ENCODE measurements around the gene DIPK1B.
A peak's percentile ranks its signal among the peaks of the same experiment; 100 is the strongest.
"Not testable (repeated sequence)": the region's sequence is repeated elsewhere in the genome, so short reads cannot be mapped to it uniquely, and the experiment has no call there.

Gene DIPK1B

DNA sequence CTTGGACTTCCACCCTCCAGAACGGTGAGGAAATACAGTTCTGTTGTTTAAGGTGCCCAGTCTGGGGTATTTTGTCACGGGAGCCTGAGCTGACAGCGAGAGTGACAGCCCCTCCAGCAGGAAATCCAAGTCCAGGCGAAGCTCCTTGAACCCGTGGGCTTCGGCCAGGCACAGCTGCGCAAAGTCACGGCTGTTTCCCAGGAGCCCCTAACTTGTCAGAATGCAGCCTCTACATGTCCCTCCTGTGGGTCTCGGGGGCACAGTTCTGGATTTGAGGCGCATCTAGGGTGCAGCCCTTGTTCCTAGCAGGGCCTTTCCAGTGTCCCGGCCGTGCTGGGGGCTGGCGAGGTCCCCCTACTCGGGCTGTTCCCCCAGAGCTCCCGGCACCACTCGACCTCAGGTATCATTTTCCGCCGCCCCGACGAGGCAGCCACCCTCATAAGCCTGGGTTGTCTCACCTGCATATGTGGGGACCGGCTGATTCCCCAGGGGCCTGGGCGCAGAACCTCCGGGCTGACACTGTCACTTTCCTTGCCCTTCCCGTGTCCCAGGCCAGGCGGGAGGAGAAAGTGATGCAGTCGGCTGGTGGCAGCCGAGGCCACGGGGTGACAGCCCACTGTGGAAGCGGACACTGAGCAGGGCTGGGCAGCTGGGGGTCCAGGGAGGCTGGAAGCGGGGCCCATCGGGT, 41.1 kb downstream of the DIPK1B start:
- no peak for DNase-seq (ENCODE audit: low read depth in 2 of 2)

DNA sequence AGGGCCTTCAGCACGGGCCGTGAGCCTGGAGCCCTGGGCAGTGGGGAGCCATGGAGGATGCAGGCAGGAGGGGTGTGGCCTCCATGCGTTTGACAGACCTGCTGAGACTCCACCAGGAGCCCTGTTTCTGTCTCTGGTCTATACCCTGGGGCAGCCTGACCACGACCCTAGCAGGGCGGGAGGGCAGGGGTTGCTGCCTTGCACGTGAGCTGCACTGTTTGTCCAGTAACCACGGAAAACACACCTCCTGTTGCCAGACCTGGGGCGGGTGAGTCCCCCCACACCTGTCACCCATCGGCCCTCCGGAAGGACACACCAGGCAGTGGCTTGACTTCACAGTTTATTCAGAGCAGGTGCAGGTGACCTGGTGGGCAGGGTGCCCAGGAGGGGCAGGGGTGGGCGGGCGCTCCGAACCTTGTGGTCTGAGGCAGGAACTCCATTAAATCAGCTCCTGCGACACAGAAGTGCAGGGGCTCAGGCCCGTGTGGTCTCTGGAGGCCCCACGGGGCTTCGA, 41.7 kb downstream of the DIPK1B start:
- no peak for DNase-seq (ENCODE audit: low read depth in 2 of 2)

DNA sequence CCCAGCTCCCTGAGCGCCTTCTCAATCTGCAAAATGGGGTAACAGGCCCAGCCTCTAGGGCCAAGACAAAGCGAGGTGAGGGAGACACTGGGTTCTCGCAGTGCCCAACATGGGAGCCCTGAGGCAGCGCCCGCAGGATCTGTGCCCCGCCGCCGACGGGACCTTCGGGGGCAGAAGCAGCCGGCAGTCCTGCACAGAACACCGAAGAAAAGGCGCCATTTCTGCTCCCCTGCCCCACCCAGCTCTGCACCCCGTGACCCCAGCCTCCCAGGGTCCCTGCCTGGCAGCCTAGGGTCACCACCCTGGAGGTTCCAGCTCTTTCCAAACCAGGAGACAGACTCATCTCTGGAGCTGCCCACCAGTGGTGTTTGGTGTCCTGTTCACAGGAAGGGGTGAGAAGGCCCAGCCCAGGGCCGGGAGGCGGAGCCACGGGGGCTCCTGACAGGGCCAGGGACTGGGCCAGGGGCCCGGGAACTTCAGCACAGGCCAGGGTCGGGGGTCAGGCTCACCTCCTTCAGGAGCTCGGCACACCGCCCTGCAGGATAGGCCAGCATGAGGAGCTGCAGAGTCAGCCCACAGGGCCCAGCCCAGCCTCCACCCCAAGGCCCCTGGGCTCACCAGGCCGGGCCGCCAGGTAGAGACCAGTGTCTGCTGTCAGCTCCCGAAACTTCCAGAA, 42.4 kb downstream of the DIPK1B start:
- no peak for DNase-seq (ENCODE audit: low read depth in 2 of 2)

DNA sequence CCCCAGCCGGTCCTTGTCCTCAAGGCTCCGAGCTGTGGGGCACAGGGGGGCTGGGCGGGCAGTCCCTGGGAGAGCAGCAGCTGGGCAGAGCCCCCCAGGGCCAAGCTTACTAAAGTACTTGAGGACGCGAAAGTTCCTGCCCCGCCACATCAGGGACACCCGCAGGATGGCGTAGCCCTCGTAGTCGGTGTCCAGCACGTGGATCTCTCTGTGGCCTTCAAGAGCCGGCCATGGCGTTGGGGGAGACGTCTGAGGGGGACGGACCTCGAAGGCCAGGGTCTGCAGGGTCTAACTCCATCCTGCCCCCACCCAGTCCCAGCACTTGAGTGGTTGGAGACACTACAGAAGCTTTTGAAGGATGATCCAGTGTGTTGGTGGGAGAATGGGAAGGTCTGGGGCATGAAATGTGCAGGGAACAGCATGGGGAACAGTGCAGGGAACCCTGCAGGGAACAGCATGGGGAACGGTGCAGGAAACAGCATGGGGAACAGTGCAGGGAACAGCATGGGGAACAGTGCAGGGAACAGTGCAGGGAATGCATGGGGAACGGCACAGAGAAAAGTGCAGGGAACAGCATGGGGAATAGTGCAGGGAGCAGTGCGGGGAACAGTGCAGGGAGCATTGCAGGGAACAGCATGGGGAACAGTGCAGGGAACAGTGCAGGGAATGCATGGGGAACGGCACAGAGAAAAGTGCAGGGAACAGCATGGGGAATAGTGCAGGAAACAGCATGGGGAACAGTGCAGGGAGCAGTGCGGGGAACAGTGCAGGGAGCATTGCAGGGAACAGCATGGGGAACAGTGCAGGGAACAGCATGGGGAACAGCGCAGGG, 43.1 kb downstream of the DIPK1B start:
- not testable (repeated sequence) for DNase-seq (ENCODE audit: low read depth in 2 of 2)

DNA sequence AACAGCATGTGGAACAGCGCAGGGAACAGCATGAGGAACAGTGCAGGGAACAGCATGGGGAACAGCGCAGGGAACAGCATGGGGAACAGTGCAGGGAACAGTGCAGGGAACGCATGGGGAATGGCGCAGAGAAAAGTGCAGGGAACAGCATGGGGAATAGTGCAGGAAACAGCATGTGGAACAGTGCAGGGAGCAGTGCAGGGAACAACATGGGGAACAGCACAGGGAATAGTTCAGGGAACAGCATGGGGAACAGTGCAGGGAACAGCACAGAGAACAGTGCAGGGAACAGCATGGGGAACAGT, 43.7 kb downstream of the DIPK1B start:
- DNase-seq (ENCODE audit: low read depth in 2 of 2) = no peak

DNA sequence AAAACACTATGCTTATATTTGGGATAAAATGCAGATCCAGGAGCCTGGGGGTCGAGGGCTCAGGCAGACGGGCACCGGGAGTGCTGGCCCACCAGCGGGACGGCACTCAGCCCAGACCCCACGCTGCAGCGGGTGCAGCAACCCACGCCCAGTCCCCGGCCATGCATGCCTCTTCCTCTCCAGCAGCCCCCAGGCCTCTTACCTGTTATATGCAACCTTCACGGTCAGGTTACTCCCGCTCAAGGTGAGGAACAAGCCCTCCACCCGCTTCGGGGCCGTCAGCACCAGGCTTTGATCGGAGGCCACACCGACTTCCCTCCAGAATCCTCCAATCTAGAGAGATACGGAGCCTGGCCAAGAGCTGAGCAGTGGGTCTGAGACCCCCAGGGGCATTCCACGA, 44.5 kb downstream of the DIPK1B start:
- DNase-seq (ENCODE audit: low read depth in 2 of 2) = no peak

DNA sequence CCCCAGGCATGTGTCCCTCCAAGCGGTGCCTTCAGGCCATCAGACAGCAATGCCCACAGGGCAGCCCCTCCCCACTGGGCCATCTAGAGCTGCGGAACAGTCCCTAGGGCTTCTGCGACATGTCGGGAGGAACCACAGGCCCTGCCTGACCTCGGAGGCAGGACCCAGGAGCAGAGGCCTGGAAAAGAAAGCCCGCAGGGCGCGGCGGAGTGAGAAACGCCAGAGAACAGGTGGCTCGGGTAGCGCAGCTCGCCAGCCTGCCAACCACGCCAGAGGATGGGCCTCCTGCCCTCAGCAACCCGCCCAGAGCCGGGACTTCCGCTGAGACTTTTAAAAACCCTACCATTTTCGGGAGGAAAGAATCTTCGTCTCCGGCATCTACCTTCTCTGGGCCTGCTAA, 45.0 kb downstream of the DIPK1B start:
- no peak for DNase-seq (ENCODE audit: low read depth in 2 of 2)

DNA sequence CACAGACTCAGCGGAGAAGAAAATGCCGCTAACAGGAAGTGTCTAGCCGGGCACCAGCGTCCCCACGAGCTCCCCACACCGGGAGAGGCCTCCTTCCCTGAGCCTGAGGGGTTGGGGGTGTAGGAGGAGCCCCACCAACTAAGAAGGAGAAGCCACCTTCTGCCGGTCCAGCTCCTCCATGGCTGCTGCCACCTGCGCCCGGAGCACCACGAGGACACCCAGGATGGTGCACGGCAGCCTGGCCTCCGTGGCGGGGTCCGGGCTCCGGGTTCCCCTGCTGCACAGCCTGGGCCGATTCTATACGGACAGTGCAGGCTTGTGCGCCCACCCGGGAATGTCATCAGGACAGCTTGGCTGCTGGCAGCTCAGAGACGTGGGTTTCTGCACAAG, 45.4 kb downstream of the DIPK1B start:
- DNase-seq (ENCODE audit: low read depth in 2 of 2) = no peak

DNA sequence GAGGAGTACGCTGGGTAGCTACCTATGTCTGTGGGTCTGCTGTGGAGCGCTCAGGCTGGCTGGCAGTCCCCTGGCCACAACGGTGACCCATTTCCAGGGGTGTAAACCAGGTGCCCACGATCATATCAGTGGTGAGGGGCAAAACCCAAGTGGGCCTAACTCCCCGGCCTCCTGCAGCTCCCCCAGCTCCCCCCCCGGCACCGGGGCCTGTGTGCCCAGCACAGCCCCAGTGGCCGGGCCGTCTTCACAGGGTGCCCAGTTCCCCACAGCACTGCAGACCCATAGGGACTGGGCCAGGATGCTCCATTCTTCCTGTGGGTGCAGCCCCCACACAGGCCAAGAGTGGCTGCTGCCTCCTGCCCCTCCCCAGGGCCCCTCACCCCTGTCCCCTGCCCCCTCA, 46.6 kb downstream of the DIPK1B start:
- no peak for DNase-seq (ENCODE audit: low read depth in 2 of 2)

DNA sequence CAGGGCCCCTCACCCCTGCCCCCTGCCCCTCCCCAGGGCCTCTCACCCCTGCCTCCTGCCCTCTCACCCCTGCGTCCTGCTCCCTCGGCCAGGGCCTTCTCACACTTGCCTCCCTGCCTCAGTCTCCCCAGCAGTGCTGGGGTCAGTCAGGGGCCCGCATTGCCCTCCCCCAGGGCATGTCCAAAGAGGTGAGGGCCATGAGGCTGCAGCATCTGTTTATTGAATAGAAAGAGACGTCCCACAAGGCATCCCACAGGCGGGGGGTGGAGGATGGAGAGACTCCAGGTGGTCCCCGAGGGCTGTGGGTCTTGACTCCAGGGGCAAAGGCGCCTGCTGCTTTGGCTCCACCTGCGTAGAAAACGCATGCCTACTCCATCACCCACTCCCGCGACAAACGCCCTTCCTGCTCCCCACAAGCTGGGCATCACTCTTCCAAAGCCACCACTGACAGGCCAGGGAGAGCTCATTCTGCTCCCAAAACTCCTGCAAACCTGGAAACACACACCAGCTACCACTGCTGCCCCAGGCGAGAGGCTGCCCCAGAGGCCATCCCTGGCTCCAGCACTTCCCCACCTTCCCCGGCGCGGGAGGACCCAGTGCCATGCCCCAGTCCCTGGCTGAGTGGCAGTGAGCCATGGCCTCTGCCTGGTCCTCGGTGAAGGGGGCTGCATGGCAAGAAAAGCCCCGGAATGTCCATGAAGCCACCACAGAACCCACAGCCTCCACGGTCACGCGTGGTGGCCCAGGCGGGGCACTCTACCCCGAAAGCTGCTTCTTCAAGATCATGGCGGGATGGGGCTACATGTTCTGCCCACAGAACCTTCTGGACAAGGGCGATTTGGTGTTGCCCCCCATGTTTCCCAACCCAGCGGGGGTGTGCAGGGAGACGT, 47.3 kb downstream of the DIPK1B start:
- no peak for DNase-seq (ENCODE audit: low read depth in 2 of 2)

DNA sequence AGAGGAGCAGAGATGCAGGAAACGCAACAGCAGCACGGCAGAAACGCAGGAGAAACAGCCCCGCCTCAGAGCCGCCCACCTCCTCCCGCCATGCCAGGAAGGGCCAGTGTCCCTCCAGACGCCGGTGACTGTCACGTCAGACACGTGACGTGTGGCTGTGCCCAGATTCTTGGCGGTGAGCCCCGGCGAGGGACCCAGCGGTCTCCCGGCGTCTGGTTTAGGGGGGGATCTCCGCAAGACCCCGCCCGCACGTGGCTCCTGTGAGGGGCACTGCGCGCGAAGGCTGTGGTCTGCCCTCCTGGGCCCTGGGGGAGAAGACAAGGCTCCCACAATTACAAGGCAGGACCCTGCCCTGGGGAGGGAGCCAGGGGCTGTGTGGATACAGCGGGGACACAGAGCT, 48.1 kb downstream of the DIPK1B start:
- no peak for DNase-seq (ENCODE audit: low read depth in 2 of 2)

DNA sequence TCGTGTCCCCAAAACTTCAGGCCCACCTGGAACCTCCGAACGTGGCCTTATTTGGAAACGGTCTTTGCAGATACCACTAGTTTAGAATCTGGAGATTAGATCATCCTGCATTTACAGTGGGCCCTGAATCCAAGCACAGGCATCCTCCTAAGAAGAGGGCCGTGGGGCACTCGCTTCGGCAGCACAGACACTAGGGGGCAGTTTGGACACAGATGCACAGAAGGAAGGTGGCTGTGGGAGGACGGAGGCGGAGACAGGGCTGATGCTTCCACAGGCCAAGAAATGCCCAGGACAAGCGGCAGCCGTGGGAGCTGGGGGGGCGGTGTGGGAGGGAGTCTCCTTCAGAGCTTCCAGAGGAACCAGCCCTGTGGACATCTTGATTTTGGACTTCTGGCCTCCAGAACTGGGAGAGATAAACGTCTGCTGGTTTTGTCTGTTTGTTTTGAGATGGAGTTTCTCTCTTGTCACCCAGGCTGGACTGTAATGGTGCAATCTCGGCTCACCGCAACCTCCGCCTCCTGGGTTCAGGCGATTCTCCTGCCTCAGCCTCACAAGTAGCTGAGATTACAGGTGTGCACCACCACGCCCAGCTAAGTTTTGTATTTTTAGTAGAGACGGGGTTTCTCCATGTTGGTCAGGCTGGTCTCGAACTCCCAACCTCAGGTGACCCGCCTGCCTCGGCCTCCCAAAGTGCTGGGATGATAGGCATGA, 48.6 kb downstream of the DIPK1B start:
- DNase-seq (ENCODE audit: low read depth in 2 of 2) = not testable (repeated sequence)

DNA sequence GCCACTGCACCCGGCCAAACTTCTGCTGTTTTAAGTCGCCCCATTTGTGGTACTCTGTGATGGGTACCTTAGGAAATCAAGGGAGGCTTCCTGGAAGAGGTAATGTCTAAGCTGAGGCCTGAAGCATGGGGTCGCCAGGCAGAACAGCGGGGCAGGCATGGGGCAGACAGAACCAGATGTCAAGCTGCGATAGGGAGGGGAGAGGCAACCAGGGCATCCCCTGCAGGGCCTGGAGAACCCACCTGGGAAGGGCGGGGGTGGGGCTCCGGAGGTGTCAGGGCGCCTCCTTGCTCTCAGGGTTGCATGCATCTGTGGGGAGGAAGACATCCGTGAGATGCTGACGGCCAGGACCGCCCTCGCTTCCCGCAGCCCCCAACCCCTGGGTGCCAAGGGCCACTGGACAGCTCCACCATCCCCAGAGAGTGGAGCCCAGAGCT, 49.2 kb downstream of the DIPK1B start:
- no peak for DNase-seq (ENCODE audit: low read depth in 2 of 2)

DNA sequence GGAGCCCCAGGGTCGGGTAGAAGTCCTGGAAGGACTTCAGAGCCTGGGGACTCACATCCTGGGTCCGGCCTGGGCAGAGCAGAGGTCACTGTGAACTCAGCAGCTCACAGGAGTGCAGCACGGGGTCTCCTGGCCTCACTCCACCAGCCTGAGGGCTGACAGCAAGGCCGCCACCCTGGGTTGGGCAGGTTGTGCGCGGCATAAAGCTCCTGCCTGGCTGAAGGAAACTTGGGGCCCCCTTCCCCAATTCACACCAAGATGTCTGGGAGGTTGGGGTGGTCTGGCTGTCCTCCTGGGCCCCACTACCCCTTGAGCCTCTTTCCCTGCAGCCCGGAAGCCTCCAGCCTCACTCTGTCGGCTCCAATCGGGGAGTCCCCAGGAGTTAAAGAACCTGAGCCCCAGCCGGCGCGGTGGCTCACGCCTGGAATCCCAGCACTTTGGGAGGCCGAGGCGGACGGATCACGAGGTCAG, 49.9 kb downstream of the DIPK1B start:
- no peak for DNase-seq (ENCODE audit: low read depth in 2 of 2)

DNA sequence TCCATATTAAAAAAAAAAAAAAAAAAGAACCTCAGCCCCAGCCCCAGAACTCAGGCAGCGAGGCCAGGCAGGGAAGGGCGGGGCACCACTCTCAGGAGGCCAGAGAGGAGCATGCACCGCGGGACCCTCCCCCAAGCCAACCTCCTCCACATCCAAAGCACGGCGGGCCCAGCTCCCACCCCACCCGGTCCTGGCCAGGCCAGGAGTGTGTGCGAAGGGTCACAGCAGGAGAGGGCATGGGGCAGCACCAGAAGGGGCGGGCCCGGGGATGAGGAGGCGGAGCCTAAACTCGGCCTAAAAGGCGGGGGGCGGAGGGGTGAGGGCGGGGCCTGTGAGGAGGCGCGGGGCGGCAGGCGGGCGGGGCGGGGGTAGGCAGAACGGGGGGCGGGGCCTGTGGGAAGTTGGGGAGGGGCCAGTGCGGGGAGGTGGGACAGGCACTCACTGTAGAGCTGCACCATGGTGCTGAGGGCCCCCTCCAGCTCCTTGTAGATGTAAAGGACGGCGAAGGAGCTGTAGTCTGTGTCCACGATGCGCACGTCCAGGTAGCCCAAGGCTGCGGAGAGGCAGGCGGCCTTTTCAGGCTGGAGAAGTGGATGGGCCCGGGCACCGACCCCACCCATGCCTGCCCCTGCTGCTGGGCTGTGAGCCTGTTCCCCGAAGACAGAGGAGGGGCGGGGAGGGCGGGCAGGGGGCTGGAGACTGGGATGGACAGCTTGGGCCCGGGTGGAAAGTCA, 50.7 kb downstream of the DIPK1B start:
- peak in 1 of 2 donors; percentile 15 for DNase-seq (ENCODE audit: low read depth in 2 of 2)

DNA sequence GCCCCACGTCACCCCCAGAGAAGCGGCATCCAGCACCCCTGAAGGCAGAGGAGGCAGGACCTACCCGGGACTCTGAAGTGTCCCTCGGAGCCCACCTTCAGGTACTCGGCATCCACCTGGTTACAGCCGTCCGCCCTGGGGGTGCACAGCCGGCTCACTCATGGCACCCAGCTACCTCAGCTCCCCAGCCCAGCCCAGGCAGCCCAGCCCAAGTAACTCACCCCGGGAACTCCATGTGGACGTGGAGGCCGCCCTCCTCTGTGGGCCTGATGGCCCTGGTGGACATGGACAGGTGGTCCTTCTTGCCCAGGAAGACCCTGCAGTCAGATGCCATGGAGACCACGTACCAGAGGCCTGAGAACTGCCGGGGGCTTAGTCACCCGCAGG, 51.3 kb downstream of the DIPK1B start:
- DNase-seq (ENCODE audit: low read depth in 2 of 2) = no peak

DNA sequence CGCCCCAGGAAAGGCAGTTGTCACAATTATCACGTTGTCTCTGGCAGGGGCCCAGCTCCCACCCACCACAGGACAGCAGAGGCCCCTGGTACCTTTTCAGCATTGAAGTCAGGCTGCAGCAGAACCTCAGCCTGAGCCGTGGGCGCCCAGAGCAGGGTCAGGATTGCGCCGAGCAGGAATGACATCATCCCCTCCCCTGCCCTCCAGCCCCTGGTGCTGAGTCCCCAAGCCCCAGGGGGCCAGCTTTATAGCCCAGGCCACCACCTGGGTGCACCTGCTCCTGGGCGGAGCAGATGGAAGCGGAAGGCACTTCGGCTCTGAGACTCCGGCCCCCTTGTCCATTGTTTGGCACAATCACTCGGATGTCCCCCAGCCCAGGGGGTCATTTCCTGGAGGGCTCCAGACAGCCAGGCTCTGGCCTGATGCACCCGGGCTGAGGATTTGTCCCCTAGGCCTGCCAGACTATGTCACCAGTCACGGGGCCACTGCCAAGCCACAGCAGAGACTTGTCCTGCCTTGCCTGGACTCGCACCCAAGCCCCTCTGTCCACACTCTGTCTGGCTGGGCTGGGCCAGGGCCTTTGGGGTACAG, 52.0 kb downstream of the DIPK1B start, which contains the start of gene LCN15:
Gene LCN15, minus strand, starts transcription at position 218 of the 591 bp plus-strand sequence. Its CDS starts 30 bp downstream, at position 188.
- no peak for DNase-seq (ENCODE audit: low read depth in 2 of 2)

DNA sequence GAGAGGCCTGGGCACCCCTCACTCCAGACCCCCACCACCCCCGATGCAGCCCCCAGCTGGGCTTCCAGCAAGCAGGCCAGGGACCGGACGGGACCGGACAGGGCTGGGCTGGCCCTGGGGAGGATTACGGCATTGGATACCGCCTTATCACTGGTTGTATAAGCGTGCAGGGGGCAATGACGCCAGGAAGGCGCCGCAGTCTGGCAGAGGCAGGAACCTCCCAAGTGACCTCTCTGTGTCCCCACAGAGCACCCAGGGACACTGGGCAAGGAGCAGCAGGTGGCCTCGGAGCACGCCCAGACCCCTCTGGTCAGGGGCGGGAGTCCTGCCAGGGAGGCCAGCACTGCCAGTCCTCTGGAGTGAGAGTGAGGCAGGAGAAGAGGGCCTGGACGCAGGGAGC, 52.7 kb downstream of the DIPK1B start:
- no peak for DNase-seq (ENCODE audit: low read depth in 2 of 2)

DNA sequence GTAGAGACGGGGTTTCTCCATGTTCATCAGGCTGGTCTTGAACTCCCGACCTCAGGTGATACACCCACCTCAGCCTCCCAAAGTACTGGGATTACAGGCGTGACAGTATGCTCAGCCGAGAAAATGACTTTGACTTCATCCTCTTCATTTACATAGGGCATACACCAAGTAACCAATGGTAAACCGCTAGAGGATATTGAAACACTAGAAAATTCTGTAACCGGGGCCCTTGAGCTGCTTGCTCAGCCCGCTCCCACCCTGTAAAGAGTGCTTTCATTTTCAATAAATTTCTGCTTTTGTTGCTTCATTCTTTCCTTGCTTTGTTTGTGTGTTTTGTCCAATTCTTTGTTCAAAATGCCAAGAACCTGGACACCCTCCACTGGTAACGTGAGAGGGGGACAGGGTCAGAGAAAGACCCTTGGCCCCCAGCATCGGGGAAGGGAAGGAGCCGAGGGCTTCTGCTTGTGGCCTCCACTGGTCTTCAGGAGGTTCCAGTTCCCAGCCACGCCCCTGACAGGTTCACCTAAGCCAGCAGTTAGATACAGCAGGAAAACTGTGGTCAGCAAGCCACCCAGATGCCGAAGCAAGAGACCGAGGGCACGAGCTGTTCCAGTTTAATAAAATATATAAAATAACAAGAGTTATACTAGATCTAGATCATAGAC, 53.5 kb downstream of the DIPK1B start:
- not testable (repeated sequence) for DNase-seq (ENCODE audit: low read depth in 2 of 2)

All from stimulated activated CD8-positive, alpha-beta memory T cell treated with anti-CD3 and anti-CD28 coated beads, Interleukin-7, amount 100 ng/mL, for 4 hours (primary cell).